Endothelial cell of coronary artery (primary cell): Measurements from ENCODE around the gene IGF1R. TPM values are rescaled to one million over a fixed set of nuclear protein-coding genes. Genes with fewer than 3 reads are reported as not detected.

Source experiments
- total RNA-seq: library from RNA; depleted of rRNA; stranded (reverse); fragments of >200 nt; gene quantifications from 2 replicates; pipeline ENCODE4 v1.2.3, GENCODE V29; 2014

IGF1R gene
- 30.3 and 50.3 TPM in 2 replicates for total RNA-seq

DNA sequence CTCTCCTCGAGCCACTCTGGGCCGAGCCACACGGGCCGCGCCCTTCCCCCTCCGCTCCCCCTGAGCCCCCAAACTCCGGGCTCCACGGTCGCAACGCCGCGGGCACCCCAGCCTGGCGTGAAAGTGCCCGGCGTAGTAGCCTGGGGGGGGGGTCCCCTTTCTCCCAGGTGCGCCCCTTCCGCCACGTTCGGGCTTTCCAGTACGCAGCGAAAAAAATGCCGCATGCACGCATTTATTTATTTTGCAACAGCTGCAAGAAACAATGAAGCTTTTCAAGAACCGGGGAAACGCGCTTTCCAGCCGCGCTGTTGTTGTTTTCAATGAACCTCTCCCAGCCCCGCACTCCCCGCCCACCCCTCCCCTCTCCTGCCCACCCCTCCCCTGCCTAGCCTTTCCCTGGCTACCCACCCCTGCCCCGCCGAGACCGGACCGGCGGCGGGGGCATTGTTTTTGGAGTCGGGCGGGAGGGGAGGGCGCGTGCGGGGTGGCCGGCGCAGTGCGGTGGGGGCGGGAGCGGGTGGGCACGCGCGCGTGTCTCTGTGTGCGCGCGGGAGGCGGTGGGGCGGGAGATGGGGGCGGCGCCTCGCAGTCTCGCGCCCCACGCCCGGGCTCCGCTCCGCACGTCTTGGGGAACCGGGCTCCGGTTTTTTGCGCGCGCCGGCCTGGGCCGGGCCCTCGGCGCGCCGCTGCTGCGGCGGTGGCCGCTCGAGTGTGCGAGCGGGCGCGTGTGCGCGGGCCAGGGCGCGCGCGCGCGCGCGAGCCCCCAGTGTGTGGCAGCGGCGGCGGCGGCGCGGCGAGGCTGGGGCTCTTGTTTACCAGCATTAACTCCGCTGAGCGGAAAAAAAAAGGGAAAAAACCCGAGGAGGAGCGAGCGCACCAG, at the start of gene IGF1R:
IGF1R (plus strand) TSS at position 766 of the 880 bp plus-strand sequence. CDS start 1,043 bp downstream, outside the sequence.

